Cardiac fibroblast (primary cell): ENCODE measurements around the gene WDR45B.

Experiments used
- DNase-seq, 2 donors: peaks; one replicate each; pipeline versions ENCODE4 v3.0.0 to v3.0.0-alpha.2; 2010; ENCODE audit warnings: low read depth in 2 of 2
- H3K4me3 ChIP-seq, 2 donors: replicated peaks in 1 of 2; 1 replicate in 1 of 2; 2 replicates in 1 of 2; pipeline ENCODE4 v1.5.1; 2011; ENCODE audit warnings: low read depth in 2 of 2, low read length in 2 of 2, mild to moderate bottlenecking in 2 of 2, moderate library complexity in 1 of 2
- TF ChIP-seq, protein P1 (sequence below): IDR thresholded peaks from one replicate; pipeline ENCODE4 v1.5.1; 2011; ENCODE audit warnings: low read depth, mild to moderate bottlenecking, low read length, inconsistent platforms

The WDR45B gene

GRCh38 chr17:82649501-82650261 is 1.4 kb upstream of the WDR45B start:
- TF ChIP-seq, protein P1, sequence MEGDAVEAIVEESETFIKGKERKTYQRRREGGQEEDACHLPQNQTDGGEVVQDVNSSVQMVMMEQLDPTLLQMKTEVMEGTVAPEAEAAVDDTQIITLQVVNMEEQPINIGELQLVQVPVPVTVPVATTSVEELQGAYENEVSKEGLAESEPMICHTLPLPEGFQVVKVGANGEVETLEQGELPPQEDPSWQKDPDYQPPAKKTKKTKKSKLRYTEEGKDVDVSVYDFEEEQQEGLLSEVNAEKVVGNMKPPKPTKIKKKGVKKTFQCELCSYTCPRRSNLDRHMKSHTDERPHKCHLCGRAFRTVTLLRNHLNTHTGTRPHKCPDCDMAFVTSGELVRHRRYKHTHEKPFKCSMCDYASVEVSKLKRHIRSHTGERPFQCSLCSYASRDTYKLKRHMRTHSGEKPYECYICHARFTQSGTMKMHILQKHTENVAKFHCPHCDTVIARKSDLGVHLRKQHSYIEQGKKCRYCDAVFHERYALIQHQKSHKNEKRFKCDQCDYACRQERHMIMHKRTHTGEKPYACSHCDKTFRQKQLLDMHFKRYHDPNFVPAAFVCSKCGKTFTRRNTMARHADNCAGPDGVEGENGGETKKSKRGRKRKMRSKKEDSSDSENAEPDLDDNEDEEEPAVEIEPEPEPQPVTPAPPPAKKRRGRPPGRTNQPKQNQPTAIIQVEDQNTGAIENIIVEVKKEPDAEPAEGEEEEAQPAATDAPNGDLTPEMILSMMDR: no peak

DNA sequence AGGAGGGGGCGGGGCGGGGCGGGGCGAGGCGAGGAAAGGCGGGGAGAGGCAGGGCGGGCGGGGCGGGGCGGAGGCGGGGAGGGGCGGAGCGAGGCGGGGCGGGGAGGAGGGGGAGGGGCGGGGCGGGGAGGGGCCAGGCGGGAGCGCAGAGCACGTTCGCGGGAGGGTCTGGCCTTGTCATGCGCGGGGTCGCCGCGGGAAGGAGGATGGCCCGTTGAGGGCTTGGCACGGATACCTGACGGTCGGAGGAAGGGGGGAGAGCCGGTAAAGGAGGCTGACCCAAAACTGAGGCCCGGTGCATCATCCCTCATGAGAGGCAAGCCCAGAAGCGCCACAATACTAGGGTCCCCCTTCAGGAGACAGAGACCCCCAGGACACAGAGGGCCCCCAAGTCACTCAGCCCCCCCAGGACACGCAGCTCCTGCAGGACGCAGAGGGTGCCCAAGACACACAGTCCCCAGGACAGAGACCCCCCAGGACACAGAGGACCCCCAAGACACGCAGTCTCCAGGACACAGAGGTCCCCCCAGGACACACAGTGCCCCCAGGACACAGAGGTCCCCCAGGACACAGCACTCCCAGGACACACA is 593 bp upstream of the WDR45B start:
- DNase-seq: no peak
- peak overlapping the region; percentile 58 to 59 for H3K4me3 ChIP-seq
- TF ChIP-seq, protein P1: no peak

More at GRCh38 chr17:82649501-82650261, 1.4 kb upstream of the WDR45B start:
- no peak overlapping the region for H3K4me3 ChIP-seq
- no peak for DNase-seq

DNA sequence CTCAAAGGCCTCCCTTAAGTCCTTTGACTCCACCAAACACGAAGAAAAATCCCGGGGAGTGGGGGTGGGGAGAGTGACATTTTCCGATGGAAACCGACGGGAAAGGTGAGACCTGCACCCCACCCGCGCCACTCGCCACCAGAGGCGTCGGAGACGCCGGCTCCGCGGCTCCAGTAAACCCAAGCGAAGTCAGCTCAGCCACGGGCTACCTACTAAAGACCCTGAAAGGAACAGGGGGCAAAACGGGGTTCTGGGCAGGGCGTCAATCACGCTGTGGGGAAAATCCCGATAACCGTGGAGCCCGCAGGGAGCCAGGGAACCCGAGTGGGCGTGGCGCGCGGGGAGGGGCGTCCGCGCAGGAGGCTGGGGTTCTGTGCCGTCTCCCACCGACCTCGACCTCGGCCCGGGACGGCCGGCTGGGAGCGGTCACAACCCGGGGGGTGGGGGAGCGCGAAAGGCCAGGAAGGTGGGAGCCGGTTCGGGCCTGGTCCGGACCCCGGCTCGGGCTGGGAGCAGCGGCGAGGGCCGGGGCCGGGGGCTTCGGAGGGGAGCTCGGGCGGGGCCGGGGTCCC is 565 bp downstream of the WDR45B start:
- H3K4me3 ChIP-seq: peak overlapping the region; percentile 91 to 94
- DNase-seq: peak in 1 of 2 donors; percentile 20
- TF ChIP-seq, protein P1: peak; percentile 11

DNA sequence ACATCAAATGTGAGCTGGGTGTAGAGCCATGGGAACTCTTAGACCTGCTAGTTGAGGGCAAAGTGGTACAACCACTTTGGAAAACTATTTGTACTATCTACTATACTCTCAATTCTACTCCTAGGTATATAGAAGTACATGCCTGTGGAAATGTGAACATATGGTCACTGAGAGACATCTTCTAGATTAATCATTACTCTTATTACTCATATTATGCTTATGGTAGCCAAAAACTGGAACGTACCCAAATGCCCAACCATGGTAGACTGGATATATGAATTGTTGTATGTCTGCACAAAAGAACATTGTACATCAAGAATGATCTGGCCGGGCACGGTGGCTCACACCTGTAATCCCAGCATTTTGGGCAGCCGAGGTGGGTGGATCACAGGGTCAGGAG is 2.7 kb downstream of the WDR45B start:
- peak in 1 of 2 donors; percentile 48 for DNase-seq
- no peak overlapping the region for H3K4me3 ChIP-seq
- TF ChIP-seq, protein P1: no peak

- TF ChIP-seq, protein P1: no peak
- DNase-seq: no peak
- H3K4me3 ChIP-seq: no peak overlapping the region
Observed at GRCh38 chr17:82644148-82644547, 4.1 kb downstream of the WDR45B start.

GRCh38 chr17:82642022-82642421 is 6.2 kb downstream of the WDR45B start:
- TF ChIP-seq, protein P1: no peak
- no peak overlapping the region for H3K4me3 ChIP-seq
- no peak for DNase-seq
